Measurements from ENCODE around the gene EPC2.

DNA sequence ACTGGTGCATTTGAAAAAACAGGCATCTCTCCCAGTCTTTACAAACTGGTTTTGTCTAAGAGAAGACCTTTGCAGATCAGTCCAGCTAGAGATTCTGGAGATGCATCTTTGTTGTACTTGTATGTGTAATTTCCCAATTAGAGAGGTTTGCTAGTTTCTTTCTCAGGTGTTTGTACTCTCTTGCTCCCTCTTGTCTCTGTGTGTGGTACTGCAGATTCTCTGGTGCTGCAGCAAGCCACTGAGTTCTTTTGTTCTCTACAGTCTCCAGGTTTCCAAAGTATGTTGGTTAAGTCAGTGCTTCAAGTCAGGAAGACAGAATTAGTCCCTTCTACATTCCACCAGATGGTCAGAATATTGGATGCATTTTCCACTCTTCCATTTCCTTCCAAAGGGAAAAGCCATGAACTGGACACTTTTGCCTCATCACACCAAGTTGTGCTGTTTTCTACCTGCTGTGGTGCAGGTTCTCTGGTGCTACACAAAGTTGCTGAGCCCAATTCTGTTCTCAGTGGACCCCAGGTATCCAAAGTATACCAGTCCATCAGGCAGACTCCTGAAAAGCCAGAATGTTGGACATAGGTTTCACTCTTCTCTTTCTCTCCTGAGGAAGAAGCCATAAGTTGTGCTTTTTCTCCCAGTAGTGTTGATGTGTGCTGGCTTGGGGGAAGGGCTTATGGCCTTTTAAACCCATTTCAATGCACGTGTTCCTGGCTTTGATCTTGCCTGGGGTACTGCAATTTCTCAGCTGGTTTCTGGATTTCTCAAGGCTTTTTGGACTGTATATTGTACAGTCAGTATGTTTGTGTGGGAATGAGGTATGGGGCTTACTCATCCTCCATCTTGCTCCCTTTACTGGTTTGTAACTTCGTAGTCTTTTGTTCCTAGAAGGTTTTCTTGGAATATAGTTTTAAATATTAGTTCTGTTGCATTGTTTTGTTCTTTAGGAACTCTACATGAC lies 29.8 kb downstream of the EPC2 start:
- TF ChIP-seq, protein P1, sequence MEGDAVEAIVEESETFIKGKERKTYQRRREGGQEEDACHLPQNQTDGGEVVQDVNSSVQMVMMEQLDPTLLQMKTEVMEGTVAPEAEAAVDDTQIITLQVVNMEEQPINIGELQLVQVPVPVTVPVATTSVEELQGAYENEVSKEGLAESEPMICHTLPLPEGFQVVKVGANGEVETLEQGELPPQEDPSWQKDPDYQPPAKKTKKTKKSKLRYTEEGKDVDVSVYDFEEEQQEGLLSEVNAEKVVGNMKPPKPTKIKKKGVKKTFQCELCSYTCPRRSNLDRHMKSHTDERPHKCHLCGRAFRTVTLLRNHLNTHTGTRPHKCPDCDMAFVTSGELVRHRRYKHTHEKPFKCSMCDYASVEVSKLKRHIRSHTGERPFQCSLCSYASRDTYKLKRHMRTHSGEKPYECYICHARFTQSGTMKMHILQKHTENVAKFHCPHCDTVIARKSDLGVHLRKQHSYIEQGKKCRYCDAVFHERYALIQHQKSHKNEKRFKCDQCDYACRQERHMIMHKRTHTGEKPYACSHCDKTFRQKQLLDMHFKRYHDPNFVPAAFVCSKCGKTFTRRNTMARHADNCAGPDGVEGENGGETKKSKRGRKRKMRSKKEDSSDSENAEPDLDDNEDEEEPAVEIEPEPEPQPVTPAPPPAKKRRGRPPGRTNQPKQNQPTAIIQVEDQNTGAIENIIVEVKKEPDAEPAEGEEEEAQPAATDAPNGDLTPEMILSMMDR (IDR thresholded peaks at IDR 0.05 in 2 of 3, conservative IDR thresholded peaks at IDR 0.05 in 1 of 3; ENCODE audit: borderline replicate concordance in 1 of 3, insufficient read depth in 1 of 3, low read depth in 2 of 3, low read length in 2 of 3): peak; percentile 9 to 74 (median 71); a peak in 4 of 6 replicates
- no peak for TF ChIP-seq CEBPB (IDR thresholded peaks at IDR 0.05; ENCODE audit: low read depth)
- TF ChIP-seq SIN3A (IDR thresholded peaks at IDR 0.05; ENCODE audit: low read depth): no peak
- TF ChIP-seq POLR2A (IDR thresholded peaks at IDR 0.05; ENCODE audit: borderline replicate concordance, extremely low read depth, insufficient read depth, insufficient read length): no peak
- no peak for TF ChIP-seq SRF (IDR thresholded peaks at IDR 0.05; ENCODE audit: low read depth)
- TF ChIP-seq POLR2AphosphoS5 (IDR thresholded peaks at IDR 0.05; ENCODE audit: low read depth, low read length): no peak
- TF ChIP-seq ZFX (IDR thresholded peaks at IDR 0.05): no peak
- TF ChIP-seq TCF7L2 (IDR thresholded peaks at IDR 0.05; ENCODE audit: borderline replicate concordance, extremely low read depth, insufficient read depth, insufficient read length): no peak

Measured in HCT116 (cell line).